ENCODE results near the gene MMP11.

GRCh38 chr22:23759566-23759965 is 13.1 kb upstream of the MMP11 start:
- no peak for TF ChIP-seq POLR2A (IDR thresholded peaks at IDR 0.05)
- TF ChIP-seq CTCF (IDR thresholded peaks at IDR 0.05) = no peak
